Measurements from ENCODE around the gene PAPOLB. TPM values are rescaled to one million over a fixed set of nuclear protein-coding genes. Genes with fewer than 3 reads are reported as not detected.

The PAPOLB gene
- total and polyA plus RNA-seq, 2 of the 4 experiments (the other 2 are of a cell fraction) = under 0.01 TPM; not detected in 1

DNA sequence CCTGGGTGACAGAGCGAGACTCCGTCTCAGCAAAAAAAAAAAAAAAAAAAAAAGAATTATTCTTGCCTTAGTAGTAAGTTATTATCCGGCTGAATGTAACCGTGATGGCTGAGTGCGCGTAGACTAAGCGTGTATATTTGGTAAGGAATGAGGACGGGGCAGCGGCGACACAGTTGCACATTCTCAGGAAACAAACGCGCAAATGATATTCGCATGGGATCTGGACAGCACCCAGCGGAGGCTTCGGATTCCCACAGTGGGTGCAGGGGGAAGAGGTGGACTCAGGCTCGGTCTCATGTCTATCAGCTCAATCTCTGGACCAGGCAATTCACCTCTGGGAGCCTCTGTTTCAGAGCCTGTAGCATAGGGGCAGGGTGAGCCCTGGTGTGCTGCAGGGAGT lies 29.1 kb downstream of the PAPOLB start:
- Histone ChIP-seq H4K91ac (ENCODE audit: insufficient read depth, low read depth, low read length) (no peak overlapping the region), H3K18ac (ENCODE audit: low read depth, low read length) (no peak overlapping the region), H2AK5ac (ENCODE audit: low read depth, low read length) (no peak overlapping the region), H3K4me3 (ENCODE audit: insufficient read depth, low read depth, low read length) (no peak overlapping the region), H4K20me1 (ENCODE audit: insufficient read depth, low read length) (no peaks in the 10 kb centered on the region), H2BK20ac (ENCODE audit: low read depth, low read length) (no peak overlapping the region), H4K5ac (ENCODE audit: low read depth, low read length) (no peak overlapping the region), H3K4me1 (ENCODE audit: control insufficient read depth, insufficient read depth, low read length) (no peaks in the 10 kb centered on the region), H3K36me3 (ENCODE audit: control insufficient read depth, insufficient read depth, low read length) (no peaks in the 10 kb centered on the region), H3K4ac (ENCODE audit: low read depth, low read length) (no peak overlapping the region), H3K79me1 (ENCODE audit: low read depth in 1 of 2, low read length in 2 of 2) (no peaks in the 10 kb centered on the region), H3K9me1 (ENCODE audit: insufficient read depth, low read length) (no peaks in the 10 kb centered on the region), H3K4me2 (ENCODE audit: low read depth, low read length) (no peak overlapping the region), H2BK5ac (ENCODE audit: low read depth, low read length, poor library complexity, severe bottlenecking) (no peak overlapping the region), H2AFZ (replicated peaks; ENCODE audit: low read length, poor library complexity) (no peak overlapping the region), H2BK15ac (ENCODE audit: low read depth, low read length) (no peak overlapping the region), H3K14ac (replicated peaks; ENCODE audit: low read depth, low read length) (no peak overlapping the region), H4K8ac (ENCODE audit: low read depth in 2 of 2, low read length in 2 of 2) (no peak overlapping the region), H3K56ac (ENCODE audit: extremely low read depth, insufficient read depth, low read length) (no peak overlapping the region), H3K27ac (ENCODE audit: insufficient read depth, low read length) (no peak overlapping the region), H3K23ac (ENCODE audit: low read depth, low read length) (no peak overlapping the region), H2BK120ac (ENCODE audit: low read depth, low read length) (no peak overlapping the region), H2AK9ac (replicated peaks; ENCODE audit: low read depth, low read length, poor library complexity) (no peak overlapping the region), H3K9me3 (ENCODE audit: control insufficient read depth, insufficient read depth, low read length) (no peaks in the 10 kb centered on the region), H3K9ac (ENCODE audit: low read depth, low read length) (no peak overlapping the region), H3K27me3 (ENCODE audit: control insufficient read depth, insufficient read depth, low read length) (0 out of 2 replicates have a peak, but pooled peaks cover 1% of the 10 kb centered on the region)
- ChIA-PET POLR2A (ENCODE audit: unreplicated experiment) (no interaction called here), CTCF (no interaction called here)
- DNase-seq = no peak
- intact Hi-C loops (cut with micrococcal nuclease) (no loop called here), in situ Hi-C loops (cut with MboI; ENCODE audit: low sequenced_read_pairs) (no loop called here), dilution Hi-C loops (cut with HindIII; ENCODE audit: low sequenced_read_pairs, unreplicated experiment) (no loop called here)
- no peak for ATAC-seq (ENCODE audit: low read depth)
- BruUV-seq (replicated peaks) = no TSS peak
- WGBS, 2 experiments (ENCODE audit: extremely low coverage in 2 of 2, insufficient read length in 1 of 2) = 97% methylated on average over 10 of the region's 16 CpGs; no CpG with 5 or more reads in 1 of the 2 experiments
- TF ChIP-seq FOS (IDR thresholded peaks at IDR 0.05; ENCODE audit: low read depth, low read length) (no peak), RAD21 (IDR thresholded peaks at IDR 0.05; ENCODE audit: low read length) (no peak), CEBPB (IDR thresholded peaks at IDR 0.05; ENCODE audit: low read depth, low read length) (no peak), POLR2A (IDR thresholded peaks at IDR 0.05; ENCODE audit: low read depth, low read length) (no peak), CHD1 (IDR thresholded peaks at IDR 0.05; ENCODE audit: low read depth, low read length) (no peak)
- TF ChIP-seq, protein P1, sequence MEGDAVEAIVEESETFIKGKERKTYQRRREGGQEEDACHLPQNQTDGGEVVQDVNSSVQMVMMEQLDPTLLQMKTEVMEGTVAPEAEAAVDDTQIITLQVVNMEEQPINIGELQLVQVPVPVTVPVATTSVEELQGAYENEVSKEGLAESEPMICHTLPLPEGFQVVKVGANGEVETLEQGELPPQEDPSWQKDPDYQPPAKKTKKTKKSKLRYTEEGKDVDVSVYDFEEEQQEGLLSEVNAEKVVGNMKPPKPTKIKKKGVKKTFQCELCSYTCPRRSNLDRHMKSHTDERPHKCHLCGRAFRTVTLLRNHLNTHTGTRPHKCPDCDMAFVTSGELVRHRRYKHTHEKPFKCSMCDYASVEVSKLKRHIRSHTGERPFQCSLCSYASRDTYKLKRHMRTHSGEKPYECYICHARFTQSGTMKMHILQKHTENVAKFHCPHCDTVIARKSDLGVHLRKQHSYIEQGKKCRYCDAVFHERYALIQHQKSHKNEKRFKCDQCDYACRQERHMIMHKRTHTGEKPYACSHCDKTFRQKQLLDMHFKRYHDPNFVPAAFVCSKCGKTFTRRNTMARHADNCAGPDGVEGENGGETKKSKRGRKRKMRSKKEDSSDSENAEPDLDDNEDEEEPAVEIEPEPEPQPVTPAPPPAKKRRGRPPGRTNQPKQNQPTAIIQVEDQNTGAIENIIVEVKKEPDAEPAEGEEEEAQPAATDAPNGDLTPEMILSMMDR (conservative IDR thresholded peaks at IDR 0.05; ENCODE audit: low read depth, low read length) = no peak
- TF ChIP-seq, protein P2, sequence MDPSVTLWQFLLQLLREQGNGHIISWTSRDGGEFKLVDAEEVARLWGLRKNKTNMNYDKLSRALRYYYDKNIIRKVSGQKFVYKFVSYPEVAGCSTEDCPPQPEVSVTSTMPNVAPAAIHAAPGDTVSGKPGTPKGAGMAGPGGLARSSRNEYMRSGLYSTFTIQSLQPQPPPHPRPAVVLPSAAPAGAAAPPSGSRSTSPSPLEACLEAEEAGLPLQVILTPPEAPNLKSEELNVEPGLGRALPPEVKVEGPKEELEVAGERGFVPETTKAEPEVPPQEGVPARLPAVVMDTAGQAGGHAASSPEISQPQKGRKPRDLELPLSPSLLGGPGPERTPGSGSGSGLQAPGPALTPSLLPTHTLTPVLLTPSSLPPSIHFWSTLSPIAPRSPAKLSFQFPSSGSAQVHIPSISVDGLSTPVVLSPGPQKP (IDR thresholded peaks at IDR 0.05; ENCODE audit: borderline replicate concordance, low read depth, low read length) = no peak
- TF ChIP-seq, protein P3, sequence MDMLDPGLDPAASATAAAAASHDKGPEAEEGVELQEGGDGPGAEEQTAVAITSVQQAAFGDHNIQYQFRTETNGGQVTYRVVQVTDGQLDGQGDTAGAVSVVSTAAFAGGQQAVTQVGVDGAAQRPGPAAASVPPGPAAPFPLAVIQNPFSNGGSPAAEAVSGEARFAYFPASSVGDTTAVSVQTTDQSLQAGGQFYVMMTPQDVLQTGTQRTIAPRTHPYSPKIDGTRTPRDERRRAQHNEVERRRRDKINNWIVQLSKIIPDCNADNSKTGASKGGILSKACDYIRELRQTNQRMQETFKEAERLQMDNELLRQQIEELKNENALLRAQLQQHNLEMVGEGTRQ (IDR thresholded peaks at IDR 0.05; ENCODE audit: low read depth, low read length) = no peak
